GM12892 (cell line): ENCODE measurements around the gene SLC6A3. TPM values are rescaled to one million over a fixed set of nuclear protein-coding genes. Genes with fewer than 3 reads are reported as not detected.

ENCODE experiments used
- DNase-seq: peaks from one replicate; pipeline ENCODE4 v3.0.0; 2011; ENCODE audit not compliant: insufficient read length
- FAIRE-seq: peaks from 2 replicates; lab custom pipeline; 2011; peaks lifted over from hg19 to GRCh38; lab: Jason Lieb, UNC
- POLR2A ChIP-seq: IDR thresholded peaks from 2 replicates; pipeline ENCODE4 v1.6.1; 2011; ENCODE audit warnings: low read depth, low read length, control low read depth
- POLR2AphosphoS5 ChIP-seq: IDR thresholded peaks from 2 replicates; pipeline ENCODE4 v1.6.1; 2011; ENCODE audit warnings: low read depth, low read length, control low read depth
- TAF1 ChIP-seq: IDR thresholded peaks from 2 replicates; pipeline ENCODE4 v1.6.1; 2011; ENCODE audit warnings: low read depth, mild to moderate bottlenecking, control low read depth, low read length, borderline replicate concordance
- polyA plus RNA-seq: library from polyadenylated mRNA; unstranded; fragments of >200 nt; gene quantifications from one replicate; pipeline ENCODE4 v1.2.1, GENCODE V29; 2012; ENCODE audit warnings: missing spikeins, inconsistent platforms; ENCODE audit not compliant: missing spikeins

The SLC6A3 gene
- not detected for polyA plus RNA-seq

GRCh38 chr5:1445313-1445688, at the start of gene SLC6A3:
Gene SLC6A3, minus strand, starts transcription at chr5:1445440. Its CDS starts 2,243 bp downstream, at chr5:1443197.
- no peak for TF ChIP-seq POLR2AphosphoS5
- no peak for TF ChIP-seq POLR2A
- TF ChIP-seq TAF1 = no peak
- no peak for DNase-seq
- no peak for FAIRE-seq

GRCh38 chr5:1493941-1494340, 48.7 kb upstream of the SLC6A3 start:
- TF ChIP-seq TAF1 = no peak
- no peak for TF ChIP-seq POLR2A
- no peak for TF ChIP-seq POLR2AphosphoS5
- DNase-seq (no peak), FAIRE-seq (no peak)

GRCh38 chr5:1493413-1493812, 48.2 kb upstream of the SLC6A3 start:
- no peak for FAIRE-seq

GRCh38 chr5:1492757-1493156, 47.5 kb upstream of the SLC6A3 start:
- no peak for DNase-seq
- no peak for FAIRE-seq
- TF ChIP-seq POLR2AphosphoS5 (peak; percentile 66), POLR2A (no peak)

More at GRCh38 chr5:1493413-1493812, 48.2 kb upstream of the SLC6A3 start:
- TF ChIP-seq POLR2A = peak; percentile 51; the same call in 1 of the 2 replicates
- TF ChIP-seq TAF1 = no peak
- no peak for DNase-seq

GRCh38 chr5:1490376-1490775, 45.1 kb upstream of the SLC6A3 start:
- FAIRE-seq (no peak), DNase-seq (no peak)
- TF ChIP-seq TAF1 = no peak
- peak; percentile 6; the same call in 1 of the 2 replicates for TF ChIP-seq POLR2A
- TF ChIP-seq POLR2AphosphoS5 = peak; percentile 57; the same call in 1 of the 2 replicates

- no peak for TF ChIP-seq TAF1
- no peak for TF ChIP-seq POLR2AphosphoS5
- TF ChIP-seq POLR2A = no peak
- DNase-seq (no peak), FAIRE-seq (peak; percentile 42)
Measured at GRCh38 chr5:1489754-1490153, 44.5 kb upstream of the SLC6A3 start.

- FAIRE-seq = peak; percentile 86
- TF ChIP-seq POLR2AphosphoS5 (peak; percentile 68), TAF1 (no peak), POLR2A (peak; percentile 66)
- DNase-seq = peak; percentile 70
Measured at GRCh38 chr5:1488882-1489680, 43.8 kb upstream of the SLC6A3 start.

GRCh38 chr5:1487079-1487764, 42.0 kb upstream of the SLC6A3 start:
- no peak for TF ChIP-seq TAF1
- FAIRE-seq (no peak), DNase-seq (no peak)

GRCh38 chr5:1486271-1486670, 41.0 kb upstream of the SLC6A3 start:
- FAIRE-seq (no peak), DNase-seq (no peak)
- TF ChIP-seq POLR2AphosphoS5 (no peak), POLR2A (no peak; the same call in 1 of the 2 replicates), TAF1 (no peak)

- DNase-seq (no peak), FAIRE-seq (peak; percentile 21)
- TF ChIP-seq POLR2A = peak; percentile 26; the same call in 1 of the 2 replicates
- TF ChIP-seq POLR2AphosphoS5 = no peak
- TF ChIP-seq TAF1 = no peak
Measured at GRCh38 chr5:1485579-1486118, 40.4 kb upstream of the SLC6A3 start.

GRCh38 chr5:1484730-1485578, 39.7 kb upstream of the SLC6A3 start:
- DNase-seq (peak; percentile 68), FAIRE-seq (peak; percentile 84)

More at GRCh38 chr5:1484730-1485578, 39.7 kb upstream of the SLC6A3 start:
- no peak; the same call in none of the 2 replicates for TF ChIP-seq POLR2AphosphoS5
- peak; percentile 53; the same call in 1 of the 2 replicates for TF ChIP-seq TAF1
- peak; percentile 82; the same call in 1 of the 2 replicates for TF ChIP-seq POLR2A
